Measurements from ENCODE around the gene LAMA2.

Gene LAMA2

DNA sequence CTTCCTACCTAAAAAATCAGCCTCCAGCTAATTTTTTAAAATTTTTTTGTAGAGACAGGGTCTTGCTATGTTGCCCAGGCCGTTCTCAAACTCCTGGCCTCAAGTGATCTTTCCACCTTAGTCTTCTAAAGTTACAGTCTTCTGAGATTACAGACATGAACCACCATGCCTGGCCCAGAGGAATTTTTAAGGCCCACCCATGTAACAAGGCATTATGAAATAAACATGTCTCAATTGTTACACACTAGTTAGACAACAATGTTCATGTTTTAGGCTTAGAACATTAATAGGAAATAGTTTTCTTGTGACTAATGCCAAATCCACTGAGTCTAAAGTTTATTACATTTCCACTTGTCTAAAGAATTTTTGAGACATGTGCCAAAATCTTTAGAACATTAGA, 221.2 kb downstream of the LAMA2 start:
- Histone ChIP-seq H3K9me2 (replicated peaks; ENCODE audit: insufficient read depth, low read length) (no peaks in the 10 kb centered on the region), H3K27ac (ENCODE audit: low read length) (no peak overlapping the region), H3F3A (ENCODE audit: insufficient read depth, low read length) (no peaks in the 10 kb centered on the region), H3K9ac (ENCODE audit: low read length) (no peak overlapping the region), H3K9me3 (replicated peaks; ENCODE audit: insufficient read depth, low read length) (no peaks in the 10 kb centered on the region), H3K79me2 (ENCODE audit: low read length) (no peaks in the 10 kb centered on the region), H4K20me1 (ENCODE audit: insufficient read depth, low read length) (no peaks in the 10 kb centered on the region), H3K4me2 (ENCODE audit: low read depth, low read length) (no peak overlapping the region), H3K4me1 (ENCODE audit: low read length) (no peaks in the 10 kb centered on the region), H2AFZ (ENCODE audit: low read length) (no peak overlapping the region), H3K27me3 (replicated peaks; ENCODE audit: insufficient read depth, low read length) (no peaks in the 10 kb centered on the region), H3K4me3 (ENCODE audit: low read length) (no peak overlapping the region), H3K36me3 (replicated peaks; ENCODE audit: insufficient read depth, low read length) (no peaks in the 10 kb centered on the region)
- no peak for DNase-seq
- TF ChIP-seq EZH2 (optimal IDR thresholded peaks at IDR 0.05; ENCODE audit: low read depth, low read length) (no peak), EZH2phosphoT487 (IDR thresholded peaks at IDR 0.05; ENCODE audit: low read length) (no peak)
- TF ChIP-seq, protein P1, sequence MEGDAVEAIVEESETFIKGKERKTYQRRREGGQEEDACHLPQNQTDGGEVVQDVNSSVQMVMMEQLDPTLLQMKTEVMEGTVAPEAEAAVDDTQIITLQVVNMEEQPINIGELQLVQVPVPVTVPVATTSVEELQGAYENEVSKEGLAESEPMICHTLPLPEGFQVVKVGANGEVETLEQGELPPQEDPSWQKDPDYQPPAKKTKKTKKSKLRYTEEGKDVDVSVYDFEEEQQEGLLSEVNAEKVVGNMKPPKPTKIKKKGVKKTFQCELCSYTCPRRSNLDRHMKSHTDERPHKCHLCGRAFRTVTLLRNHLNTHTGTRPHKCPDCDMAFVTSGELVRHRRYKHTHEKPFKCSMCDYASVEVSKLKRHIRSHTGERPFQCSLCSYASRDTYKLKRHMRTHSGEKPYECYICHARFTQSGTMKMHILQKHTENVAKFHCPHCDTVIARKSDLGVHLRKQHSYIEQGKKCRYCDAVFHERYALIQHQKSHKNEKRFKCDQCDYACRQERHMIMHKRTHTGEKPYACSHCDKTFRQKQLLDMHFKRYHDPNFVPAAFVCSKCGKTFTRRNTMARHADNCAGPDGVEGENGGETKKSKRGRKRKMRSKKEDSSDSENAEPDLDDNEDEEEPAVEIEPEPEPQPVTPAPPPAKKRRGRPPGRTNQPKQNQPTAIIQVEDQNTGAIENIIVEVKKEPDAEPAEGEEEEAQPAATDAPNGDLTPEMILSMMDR (IDR thresholded peaks at IDR 0.05; ENCODE audit: low read length): no peak

DNA sequence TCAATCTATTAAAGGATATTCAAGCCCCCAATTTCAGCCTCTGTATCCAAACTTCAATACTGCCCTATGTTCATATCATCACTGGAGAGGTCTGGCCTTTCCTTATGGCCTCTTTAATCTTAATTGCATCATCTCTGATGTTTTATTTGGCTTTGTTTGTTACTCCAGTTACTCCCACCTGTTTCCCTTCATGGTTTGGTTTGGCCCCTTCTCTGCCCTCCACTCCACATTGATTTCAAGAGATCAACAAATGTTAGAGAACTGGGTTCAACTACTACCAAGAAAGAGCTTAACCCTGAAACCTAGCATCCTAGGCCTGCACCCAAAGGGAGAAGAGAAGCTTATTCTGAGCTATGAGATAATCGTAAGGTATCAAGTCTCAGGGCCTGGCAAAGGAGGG, 221.6 kb downstream of the LAMA2 start:
- H3K4me2 ChIP-seq (ENCODE audit: low read depth, low read length): no peak overlapping the region
- no peaks in the 10 kb centered on the region for H3K27me3 ChIP-seq (replicated peaks; ENCODE audit: insufficient read depth, low read length)
- H3K9ac ChIP-seq (ENCODE audit: low read length): no peak overlapping the region
- no peaks in the 10 kb centered on the region for H4K20me1 ChIP-seq (ENCODE audit: insufficient read depth, low read length)
- no peak for DNase-seq
- TF ChIP-seq EZH2 (optimal IDR thresholded peaks at IDR 0.05; ENCODE audit: low read depth, low read length): no peak
- no peak for TF ChIP-seq EZH2phosphoT487 (IDR thresholded peaks at IDR 0.05; ENCODE audit: low read length)
- TF ChIP-seq, protein P1 (IDR thresholded peaks at IDR 0.05; ENCODE audit: low read length): no peak
- H3K36me3 ChIP-seq (replicated peaks; ENCODE audit: insufficient read depth, low read length): no peaks in the 10 kb centered on the region
- no peaks in the 10 kb centered on the region for H3F3A ChIP-seq (ENCODE audit: insufficient read depth, low read length)
- no peak overlapping the region for H3K4me3 ChIP-seq (ENCODE audit: low read length)
- no peaks in the 10 kb centered on the region for H3K4me1 ChIP-seq (ENCODE audit: low read length)
- H3K9me3 ChIP-seq (replicated peaks; ENCODE audit: insufficient read depth, low read length): no peaks in the 10 kb centered on the region
- H3K79me2 ChIP-seq (ENCODE audit: low read length): no peaks in the 10 kb centered on the region
- H3K27ac ChIP-seq (ENCODE audit: low read length): no peak overlapping the region
- no peak overlapping the region for H2AFZ ChIP-seq (ENCODE audit: low read length)
- H3K9me2 ChIP-seq (replicated peaks; ENCODE audit: insufficient read depth, low read length): no peaks in the 10 kb centered on the region

DNA sequence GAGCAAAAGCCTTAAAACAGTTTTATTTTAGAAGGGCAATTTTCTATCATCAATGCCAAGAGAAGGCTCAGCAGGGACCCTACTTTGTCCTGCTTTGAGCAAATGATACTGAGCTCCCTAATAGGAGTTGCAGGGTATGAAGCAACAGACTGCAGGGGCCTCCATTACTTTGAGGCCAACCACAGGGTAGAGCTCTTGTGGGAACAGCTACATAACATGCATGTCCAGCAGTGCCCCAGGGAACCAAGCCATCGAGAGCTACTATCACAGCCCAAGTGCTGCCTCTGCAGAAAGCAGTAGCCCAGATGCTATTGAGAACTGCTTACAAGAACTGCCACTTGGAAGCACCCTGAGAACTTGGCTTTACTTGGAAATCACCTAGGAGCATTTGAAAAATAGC, 222.1 kb downstream of the LAMA2 start:
- Histone ChIP-seq H2AFZ (ENCODE audit: low read length) (no peak overlapping the region), H3K9me2 (replicated peaks; ENCODE audit: insufficient read depth, low read length) (no peaks in the 10 kb centered on the region), H3K79me2 (ENCODE audit: low read length) (no peaks in the 10 kb centered on the region), H4K20me1 (ENCODE audit: insufficient read depth, low read length) (no peaks in the 10 kb centered on the region), H3K4me2 (ENCODE audit: low read depth, low read length) (no peak overlapping the region), H3K36me3 (replicated peaks; ENCODE audit: insufficient read depth, low read length) (no peaks in the 10 kb centered on the region), H3K9ac (ENCODE audit: low read length) (no peak overlapping the region), H3K4me3 (ENCODE audit: low read length) (no peak overlapping the region), H3K27me3 (replicated peaks; ENCODE audit: insufficient read depth, low read length) (no peaks in the 10 kb centered on the region), H3K27ac (ENCODE audit: low read length) (no peak overlapping the region), H3F3A (ENCODE audit: insufficient read depth, low read length) (no peaks in the 10 kb centered on the region), H3K4me1 (ENCODE audit: low read length) (no peaks in the 10 kb centered on the region), H3K9me3 (replicated peaks; ENCODE audit: insufficient read depth, low read length) (no peaks in the 10 kb centered on the region)
- DNase-seq: no peak
- TF ChIP-seq EZH2 (optimal IDR thresholded peaks at IDR 0.05; ENCODE audit: low read depth, low read length): no peak

GRCh38 chr6:129105793-129106192, 222.9 kb downstream of the LAMA2 start:
- H3K9me2 ChIP-seq (replicated peaks; ENCODE audit: insufficient read depth, low read length): no peaks in the 10 kb centered on the region
- H2AFZ ChIP-seq (ENCODE audit: low read length): no peak overlapping the region
- H3K9me3 ChIP-seq (replicated peaks; ENCODE audit: insufficient read depth, low read length): no peaks in the 10 kb centered on the region
- no peak overlapping the region for H3K4me2 ChIP-seq (ENCODE audit: low read depth, low read length)
- H4K20me1 ChIP-seq (ENCODE audit: insufficient read depth, low read length): no peaks in the 10 kb centered on the region
- no peaks in the 10 kb centered on the region for H3F3A ChIP-seq (ENCODE audit: insufficient read depth, low read length)
- H3K4me3 ChIP-seq (ENCODE audit: low read length): no peak overlapping the region
- no peaks in the 10 kb centered on the region for H3K27me3 ChIP-seq (replicated peaks; ENCODE audit: insufficient read depth, low read length)
- TF ChIP-seq EZH2phosphoT487 (IDR thresholded peaks at IDR 0.05; ENCODE audit: low read length) (no peak), EZH2 (optimal IDR thresholded peaks at IDR 0.05; ENCODE audit: low read depth, low read length) (no peak)
- TF ChIP-seq, protein P1 (IDR thresholded peaks at IDR 0.05; ENCODE audit: low read length): no peak
- no peak overlapping the region for H3K9ac ChIP-seq (ENCODE audit: low read length)
- DNase-seq: no peak
- no peaks in the 10 kb centered on the region for H3K4me1 ChIP-seq (ENCODE audit: low read length)
- H3K79me2 ChIP-seq (ENCODE audit: low read length): no peaks in the 10 kb centered on the region
- H3K36me3 ChIP-seq (replicated peaks; ENCODE audit: insufficient read depth, low read length): no peaks in the 10 kb centered on the region
- H3K27ac ChIP-seq (ENCODE audit: low read length): no peak overlapping the region
